Stimulated activated naive CD4-positive, alpha-beta T cell treated with Interleukin-2 at 50 U/mL for 16 hours (primary cell): Measurements from ENCODE around the gene PGC.

Experiments used
- DNase-seq: peaks from one replicate; lab custom pipeline; 2025; lab: John Stamatoyannopoulos, UW

The PGC gene

DNA sequence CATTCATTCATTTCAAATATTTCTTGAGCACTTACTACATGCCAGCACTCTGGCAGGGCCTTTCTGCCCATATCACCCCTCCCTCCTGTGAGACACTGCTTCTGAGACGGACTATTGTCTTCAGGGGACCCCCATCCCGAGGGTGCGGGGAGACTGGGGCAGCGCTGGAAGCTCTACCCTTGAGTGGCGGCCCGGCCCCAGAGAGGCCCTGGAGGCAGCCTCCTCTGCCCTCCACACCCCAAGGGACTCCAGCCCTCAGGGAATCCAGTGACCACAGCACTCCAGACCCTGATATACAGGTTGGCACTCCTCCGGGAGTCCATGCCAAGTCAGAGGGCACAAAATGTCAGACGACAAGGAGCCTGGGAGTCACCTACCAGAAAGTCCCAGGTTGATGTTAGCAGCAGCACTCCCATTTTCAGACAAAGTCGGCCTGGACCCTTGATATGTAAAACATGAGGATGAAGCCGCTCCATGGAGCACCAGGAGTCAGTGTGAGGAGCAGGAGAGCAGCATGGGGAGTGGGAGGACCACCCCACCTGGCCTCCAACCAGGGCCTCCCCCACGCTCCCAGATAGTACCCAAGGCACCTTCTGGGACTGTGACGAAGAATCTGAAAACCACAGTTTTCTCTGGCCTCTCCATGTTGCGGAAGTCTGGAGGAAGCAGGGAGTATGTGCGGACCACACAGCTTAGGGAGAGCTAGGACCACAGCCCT is 32.5 kb downstream of the PGC start:
- no peak for DNase-seq

DNA sequence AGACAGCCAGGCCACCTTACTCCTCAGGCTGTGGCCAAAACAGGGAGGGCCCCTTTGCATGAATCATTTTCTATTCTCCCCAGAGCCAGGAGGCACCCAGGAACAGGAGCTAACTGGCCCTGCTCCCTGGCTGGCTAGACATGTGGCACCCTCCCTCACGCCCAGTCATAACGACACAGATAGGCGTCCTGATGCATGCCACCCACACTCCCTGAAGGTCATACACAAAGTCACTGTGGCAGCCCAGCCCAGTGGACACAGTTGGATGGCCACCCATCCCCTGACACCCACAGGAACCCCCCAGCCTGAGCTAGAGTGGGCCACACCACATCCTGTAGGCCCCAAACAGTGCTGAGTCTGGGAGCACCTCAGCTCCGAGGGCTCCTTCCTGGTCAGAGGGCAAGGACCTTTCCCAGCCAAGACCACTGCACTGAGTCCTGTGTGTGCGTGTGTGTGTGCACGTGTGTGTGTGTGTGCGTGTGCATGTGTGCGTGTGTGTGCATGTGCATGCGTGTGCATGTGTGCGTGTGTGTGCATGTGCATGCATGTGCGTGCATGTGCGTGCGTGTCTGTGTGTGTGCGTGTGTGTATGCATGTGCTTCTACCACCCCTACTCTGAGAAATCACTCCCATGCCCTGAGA is 33.4 kb downstream of the PGC start:
- DNase-seq = no peak

DNA sequence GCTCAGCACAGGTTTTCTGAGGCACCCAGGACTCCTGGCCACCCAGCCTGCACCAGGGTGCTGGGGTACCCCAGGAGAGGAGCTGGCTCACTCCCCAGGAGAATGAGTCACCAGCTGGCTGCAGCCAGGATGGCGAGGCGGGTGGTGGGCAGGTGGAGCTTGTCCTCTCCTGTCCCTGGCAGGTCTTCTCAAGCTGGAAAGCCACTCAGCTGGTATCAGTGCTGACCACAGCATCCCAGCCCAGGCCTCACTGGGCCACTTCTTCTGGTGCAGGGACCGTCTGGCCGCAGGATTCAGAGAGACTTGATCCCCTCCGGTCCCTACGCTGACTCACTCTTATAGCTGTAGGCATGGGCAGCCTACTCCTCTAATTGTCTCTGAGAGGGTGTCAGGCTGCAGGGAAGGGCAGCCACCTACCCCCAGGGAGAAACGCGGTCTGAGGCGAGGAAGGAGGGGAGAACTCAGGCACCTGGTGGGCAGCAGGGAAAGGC is 34.0 kb downstream of the PGC start:
- DNase-seq = no peak

DNA sequence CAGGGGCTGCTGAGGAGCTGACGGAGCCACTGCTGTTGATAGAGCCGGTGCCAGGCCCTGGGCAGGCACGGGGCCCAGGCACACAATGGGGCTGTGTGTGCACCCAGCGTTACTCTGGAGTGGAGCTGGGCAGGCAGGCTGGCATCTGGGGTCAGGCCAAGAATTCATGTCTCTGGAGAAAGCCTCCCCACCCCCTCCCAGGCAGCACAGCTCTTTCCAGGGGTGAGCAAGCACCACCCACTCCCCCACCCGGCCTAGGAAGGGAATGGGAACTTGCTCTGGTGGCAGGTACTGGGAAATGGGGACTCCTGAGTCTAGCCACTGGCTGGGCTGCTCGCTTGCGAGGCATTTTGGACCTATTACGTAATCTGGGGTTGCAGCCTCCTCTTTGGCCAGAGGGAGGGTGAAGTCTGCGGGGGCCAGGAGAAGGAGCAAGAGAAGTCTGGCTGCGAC is 34.5 kb downstream of the PGC start:
- no peak for DNase-seq

DNA sequence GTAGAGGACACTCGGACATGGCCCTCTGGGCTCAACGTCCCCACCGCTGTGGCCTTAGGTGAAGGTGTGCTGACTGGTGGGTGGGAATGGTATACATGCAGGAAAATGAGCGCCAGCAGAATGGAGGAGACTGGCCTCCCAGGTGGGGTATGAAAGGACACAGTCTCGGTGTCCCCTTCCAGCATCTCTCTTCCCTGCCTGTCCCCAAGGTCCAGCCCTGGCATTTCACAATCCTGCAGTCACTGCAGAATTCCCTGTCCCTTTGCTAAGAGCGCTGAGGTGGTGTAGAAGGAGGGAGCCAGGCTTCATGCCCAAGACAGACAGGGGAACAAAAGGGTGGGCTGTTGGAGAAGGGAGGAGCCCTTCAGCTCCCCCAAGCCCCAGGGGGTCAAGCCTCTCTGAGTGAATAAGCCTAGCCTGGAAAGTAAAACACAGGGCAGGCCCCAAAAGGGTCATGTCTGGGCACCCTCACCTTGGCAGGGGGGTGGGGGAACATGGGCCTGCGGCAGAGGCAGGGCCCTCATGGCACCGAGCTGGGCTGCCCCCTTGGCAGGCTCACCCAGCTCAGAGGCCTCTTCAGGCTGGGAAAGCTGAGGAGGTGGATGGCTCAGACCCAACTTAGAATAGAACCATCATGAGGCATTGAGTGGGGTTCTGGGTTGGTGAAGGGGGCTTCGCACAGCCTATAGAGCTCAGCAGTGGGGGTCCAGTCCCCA is 35.7 kb downstream of the PGC start:
- DNase-seq = no peak

DNA sequence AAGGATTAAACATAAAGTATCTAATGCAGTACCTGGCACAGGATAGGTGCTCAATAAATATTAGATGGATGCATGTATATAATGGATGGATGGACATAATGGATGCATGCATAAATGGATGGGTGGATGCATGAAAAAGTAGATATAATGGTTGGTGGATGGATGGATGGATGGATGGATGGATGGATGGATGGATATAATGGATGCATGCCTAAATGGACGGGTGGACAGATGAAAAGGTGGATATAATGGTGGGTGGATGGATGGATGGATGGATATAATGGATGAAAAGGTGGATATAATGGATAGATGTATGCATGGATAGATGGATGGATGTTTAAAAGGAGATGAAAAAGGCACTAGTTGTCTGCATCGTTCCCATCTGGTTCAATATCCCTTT is 37.8 kb downstream of the PGC start:
- no peak for DNase-seq

DNA sequence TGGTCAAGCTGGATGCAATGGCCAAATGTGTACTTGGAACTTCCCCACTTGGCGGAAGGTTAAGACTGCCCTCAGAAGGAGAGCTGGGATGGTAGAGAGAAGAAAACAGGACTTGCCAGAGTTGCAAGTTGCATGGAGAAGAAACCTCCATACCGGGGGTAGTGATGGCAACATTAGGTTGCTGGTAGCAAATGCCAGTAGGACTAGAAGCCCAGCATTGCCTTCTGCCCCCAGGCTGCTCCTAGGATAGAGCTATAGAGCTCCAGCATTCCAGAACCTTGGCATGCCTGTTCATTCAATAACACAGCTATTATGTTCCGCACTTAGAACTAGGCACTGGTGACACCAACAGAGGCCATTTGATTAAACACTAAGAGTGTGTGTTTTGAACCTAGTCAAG is 38.3 kb downstream of the PGC start:
- no peak for DNase-seq

DNA sequence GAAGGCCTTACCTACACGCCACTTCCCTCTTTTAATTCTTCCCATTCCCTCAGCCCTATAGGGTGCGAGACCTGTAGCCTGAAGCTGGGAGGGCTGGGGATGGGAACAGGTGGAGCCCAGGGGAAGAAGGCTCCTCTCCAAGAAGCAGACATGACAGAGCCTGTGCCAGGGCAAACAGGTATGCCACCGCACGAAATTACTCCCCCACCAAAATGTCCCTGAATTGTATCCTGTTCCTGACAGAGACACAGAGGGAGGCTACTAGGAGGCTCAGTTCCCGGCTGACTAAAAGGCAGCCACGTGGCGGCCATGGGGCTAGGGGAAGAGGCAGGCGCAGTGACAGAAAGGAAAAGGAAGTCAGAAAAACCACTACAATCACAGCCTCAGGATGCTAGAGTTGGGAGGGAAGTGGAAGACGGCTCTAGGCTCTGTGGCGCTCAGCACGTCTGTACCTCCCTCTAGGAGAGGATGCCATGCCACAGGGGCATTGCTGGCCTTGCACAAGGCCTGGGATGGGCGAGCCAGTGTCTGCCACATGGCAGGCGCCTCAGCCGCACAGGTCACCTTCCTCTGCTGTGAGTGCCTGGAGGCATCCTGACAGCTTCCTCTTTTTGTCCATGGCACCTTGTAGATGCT is 39.5 kb downstream of the PGC start:
- DNase-seq = no peak

DNA sequence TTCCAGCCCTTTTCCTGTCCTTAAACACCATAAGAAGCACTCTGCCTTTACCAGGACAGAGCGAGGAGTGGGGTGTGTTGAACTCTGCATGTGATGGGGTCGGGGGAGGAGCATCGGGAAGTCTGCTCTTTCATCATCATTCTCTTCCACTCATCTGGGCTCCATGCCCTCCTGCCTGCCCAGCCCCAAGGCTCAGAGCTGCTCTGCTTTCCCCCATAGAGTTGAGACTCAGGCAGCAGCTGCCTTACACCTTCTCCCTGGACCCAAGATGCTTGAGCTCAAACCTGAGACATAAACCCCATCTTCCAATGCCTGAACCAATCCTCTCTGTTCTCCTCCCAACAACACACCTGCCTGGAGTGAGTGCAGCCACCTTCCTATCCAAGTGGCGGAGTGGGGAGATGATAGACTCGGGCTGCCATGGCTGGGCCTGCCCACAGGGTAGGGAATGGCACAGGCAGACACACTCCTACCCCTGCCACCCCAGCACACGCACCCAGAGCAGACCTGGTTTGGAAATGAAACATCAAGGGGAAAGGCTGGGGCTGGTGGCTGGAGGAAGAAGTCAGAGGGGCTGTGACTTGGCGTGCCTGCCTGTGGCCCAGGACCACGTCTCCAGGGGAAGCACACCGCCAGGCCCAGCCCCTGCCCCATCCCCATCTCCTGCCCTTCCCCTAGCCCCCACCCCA is 40.2 kb downstream of the PGC start:
- no peak for DNase-seq

DNA sequence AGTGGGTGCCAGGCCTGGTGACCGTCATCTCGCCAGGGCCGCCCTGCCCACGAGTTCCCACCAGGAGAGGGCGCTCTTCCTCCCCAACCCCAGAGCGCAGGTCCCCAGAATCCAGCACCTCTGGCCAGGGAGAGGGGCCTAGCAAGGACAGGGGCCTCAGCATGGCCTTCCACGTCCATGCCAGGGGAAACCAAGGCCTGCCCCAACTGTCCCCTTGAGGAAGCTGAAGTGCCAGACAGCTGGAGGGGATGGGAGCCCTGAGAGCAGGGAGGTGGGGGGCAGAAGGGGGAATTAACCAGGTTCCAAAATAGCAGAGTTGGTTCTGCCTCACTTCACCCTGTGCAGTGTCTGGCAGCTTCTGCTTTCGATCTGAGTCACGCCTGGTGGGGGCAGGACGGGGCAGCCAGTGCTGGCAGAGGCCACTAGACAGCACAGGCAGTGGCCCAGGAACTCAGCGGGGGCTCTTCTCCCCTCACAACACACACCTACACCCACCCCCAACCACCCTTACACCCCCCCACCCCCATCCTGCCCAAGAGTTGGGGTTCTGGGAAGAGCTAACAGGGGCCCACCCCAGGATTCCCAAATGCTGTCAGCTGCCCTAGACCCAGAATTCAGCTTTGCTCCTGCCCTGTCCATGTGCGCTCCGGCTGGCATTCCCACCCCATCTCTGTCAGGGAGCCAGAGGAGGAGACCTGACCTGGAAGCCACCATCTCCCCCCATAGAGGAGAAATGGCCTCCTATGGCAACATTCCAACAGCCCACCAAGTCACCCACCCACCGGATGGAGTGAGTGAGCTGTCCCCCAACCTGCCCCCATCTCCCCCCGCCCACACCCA is 41.0 kb downstream of the PGC start:
- peak; percentile 77 for DNase-seq

DNA sequence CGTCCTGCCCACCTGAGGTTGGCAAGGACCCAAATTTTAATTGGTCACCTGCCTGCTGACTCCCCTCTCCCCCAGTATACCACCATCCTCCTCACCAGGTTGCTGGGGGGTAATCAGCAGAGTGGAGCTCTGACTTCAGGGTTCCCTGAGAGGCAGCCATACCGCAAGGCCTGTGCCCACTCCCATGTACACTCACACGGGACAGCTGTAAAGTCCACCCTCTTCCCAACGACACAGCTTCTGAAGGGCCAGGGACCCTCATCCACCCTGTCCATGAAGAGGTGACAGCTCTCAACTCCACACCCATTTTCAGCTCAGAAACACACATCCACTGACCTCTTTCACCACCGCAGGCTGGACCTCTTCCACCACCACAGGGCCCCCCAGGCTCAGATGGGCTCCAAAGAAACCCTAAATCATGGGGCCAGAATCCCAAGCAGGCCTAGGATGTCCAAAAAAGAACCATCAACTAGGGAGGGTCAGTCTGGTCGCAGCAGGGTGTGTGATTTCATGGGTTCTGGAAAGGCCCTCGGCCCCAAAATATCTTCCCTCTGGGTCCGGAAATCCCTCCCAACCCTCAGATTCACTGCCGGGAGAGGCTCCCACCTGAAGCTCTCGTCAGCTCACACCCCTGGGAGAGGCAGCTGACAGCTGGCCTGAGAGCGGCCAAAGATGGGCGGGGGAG is 41.7 kb downstream of the PGC start:
- no peak for DNase-seq

DNA sequence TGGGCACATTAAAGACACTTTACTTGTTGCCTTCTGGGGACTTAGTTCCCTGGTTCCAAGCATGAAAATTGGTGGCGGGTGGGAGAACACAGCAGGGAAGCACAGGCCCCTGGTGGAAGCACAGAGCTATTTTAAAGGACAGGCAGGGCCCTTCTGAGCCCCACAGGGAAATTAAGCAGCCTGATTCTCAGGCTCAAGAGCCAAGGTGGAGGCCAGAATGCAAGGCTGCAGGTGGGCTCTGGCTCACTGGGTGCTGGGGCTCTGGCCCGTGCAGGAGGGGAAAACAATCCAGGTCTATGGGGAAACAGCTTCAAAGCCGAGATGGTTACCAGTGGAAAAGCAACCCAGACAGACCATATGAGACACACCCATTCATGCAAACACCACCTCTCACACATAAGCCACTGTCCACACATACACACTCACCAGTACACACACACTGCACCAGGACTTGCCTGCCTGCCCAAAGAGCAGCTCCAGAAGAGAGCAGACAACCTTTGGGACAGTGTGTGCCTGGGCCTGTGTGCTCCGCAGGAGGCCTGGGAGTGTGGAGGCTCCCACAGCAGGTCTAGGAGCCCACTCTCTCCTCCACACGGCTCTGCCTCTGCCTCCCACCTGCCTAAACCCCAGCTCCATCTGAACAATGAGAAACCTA is 42.4 kb downstream of the PGC start:
- no peak for DNase-seq

DNA sequence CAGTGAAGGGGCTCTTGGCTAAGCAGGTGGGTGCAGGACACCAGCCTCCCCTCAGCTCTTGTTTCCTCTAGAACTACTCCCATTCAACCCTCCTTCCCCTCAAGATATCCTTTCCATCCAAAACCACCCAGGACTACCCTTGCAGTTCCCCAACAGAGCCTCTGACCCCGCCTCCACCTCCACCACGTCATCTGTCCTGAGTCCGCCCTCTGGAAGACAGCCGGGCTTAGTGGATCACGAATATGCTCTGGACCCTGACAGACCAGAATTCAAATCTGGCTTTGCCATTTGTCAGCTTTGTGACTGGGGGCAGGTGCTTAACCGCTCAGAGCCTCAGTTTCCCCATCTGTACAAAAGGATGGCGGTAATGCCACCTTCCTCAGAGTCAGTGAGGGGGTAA is 43.2 kb downstream of the PGC start:
- no peak for DNase-seq

DNA sequence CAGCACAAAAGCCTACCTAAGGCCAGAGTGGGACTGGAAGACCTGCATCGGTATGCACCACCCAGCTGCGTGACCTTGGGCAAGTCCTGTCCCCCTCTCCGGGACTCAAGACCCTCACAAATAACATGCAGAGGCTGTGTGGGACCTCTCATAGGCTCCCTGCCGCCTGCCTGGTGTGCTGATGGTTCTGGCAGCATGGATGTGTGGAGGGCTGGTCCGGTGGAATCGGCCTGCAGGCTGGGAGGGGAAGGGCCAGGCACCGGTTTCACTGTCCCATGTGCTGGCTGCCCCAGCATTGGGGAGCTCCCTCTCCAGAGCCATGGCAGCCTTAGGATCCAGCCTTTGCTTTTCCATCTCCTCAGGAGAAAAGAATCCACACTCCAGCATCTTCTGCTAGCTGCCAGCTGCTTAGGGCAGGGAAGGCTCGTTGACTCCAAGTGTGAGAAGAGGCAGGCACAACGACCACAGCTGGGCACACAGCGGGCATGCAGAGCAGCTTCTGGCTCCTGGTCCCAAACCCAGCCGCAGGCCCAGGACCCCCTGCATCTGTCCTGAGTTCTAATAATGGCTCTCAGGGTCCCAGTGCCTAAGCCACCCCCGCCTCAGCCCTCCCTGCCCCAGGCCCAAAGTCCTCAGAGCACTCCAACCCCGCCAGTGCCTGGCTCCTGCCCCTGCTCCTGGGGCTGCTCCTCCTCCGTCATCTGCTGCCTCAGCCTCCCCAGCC is 44.3 kb downstream of the PGC start:
- DNase-seq = no peak

DNA sequence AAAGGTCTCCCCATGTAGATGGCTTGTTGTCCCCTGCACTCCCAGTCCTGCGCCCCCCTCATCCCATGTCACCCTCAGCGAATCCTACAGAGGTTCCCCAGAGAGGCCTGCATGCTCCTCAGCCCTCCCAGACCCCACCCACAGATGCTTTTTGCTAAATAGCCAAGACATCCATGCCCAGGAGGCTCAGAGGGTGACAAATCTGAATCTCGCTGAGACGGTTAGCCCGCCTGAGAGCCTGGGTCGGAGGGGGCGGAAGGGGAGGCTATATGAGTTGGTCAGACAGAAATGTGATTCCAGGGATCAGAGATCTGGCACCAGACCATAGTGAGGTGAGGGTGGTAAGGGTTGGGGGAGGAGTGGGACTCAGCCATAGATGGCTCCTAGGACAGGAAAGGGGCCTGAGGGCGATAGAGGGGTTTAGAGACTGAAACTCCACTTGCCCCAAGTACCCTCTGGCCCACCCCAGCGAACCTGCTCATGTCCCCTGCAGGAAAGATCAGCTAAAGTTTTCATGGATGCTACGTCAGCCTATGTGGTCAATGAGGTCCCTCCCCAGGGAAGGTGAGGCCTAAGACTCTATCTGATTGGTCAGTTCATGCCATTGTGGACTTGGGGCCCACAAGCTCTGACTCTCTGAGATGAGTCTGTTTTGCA is 45.0 kb downstream of the PGC start:
- peak; percentile 10 for DNase-seq

DNA sequence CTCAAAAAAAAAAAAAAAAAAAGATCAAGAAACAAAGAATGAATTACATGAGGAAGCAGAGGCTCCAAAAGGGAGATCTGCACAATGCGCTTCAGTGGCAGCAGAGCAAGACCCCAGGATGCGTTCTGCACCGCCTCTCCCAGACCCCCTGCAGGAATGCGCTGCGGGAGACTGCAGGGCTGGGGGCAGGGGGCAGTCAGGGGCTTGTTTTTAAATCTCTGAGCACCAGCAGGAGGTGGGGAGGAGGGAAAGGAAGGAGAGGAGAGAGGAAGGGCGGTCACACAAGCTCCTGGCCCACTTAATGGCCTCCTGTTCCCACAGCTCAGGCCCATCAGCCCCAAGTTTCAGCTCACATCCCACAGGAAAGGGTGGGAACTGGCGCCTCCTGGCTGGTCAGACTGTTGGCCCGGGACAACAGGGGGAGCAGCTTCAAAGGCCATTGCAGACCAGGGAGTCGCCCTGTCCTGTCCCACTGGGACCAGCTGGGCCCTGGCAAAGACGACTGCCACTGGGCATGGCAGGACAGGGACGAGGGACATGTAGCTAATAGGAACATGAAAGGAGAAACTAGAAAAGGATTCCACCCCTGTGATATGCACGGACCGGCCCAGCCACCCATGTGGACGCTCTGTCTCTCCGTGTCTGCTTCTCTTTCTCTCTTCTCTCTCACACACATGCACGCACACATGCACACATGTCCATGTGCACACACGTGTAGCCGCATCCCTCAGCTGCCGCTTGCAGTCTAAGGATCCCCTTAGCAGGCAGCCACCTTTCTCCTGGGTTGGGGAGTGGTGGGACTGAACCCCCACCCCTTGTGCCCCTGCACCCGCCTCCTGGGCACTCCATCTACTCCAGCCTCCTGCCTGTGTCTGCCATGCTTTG is 46.5 kb downstream of the PGC start:
- no peak for DNase-seq

DNA sequence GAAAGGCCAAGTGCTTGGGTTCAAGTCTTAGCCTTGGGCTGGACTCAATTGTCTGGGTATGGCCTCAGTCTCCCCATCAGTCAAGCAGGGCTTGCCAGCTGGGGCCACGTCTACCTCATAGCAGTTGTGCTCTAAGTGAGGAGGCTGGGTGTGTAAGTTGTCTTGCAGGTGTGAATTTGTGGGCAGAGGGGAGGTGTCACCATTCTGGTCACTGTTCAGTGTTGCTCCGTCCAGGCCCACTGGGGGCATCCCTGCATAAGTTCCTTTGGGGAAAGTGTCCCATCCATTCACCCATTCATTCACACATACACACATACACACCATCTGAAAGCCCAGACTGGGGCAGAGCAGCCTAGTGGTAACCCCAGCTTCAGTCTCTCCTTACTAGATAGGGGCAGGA is 48.1 kb downstream of the PGC start:
- no peak for DNase-seq
